NCI-H2107 treated with DMSO at 0.1 percent for 48 hours (cell line): ENCODE measurements around the gene TMEM181.
A peak's percentile ranks its signal among the peaks of the same experiment; 100 is the strongest.
"Not testable (repeated sequence)": the region's sequence is repeated elsewhere in the genome, so short reads cannot be mapped to it uniquely, and the experiment has no call there.

Experiments
- DNase-seq: peaks from one replicate; lab custom pipeline; 2025; ENCODE audit not compliant: unreplicated experiment; lab: John Stamatoyannopoulos, UW

The TMEM181 gene

GRCh38 chr6:158559895-158560835 is at the start of gene TMEM181:
TSS of gene TMEM181 (plus strand) at chr6:158560091. CDS start at chr6:158560225, 134 bp downstream.
- peak; percentile 24 for DNase-seq

GRCh38 chr6:158512809-158513208 is 47.1 kb upstream of the TMEM181 start:
- DNase-seq, result no peak

- DNase-seq, result no peak
These were observed 45.7 kb upstream of the TMEM181 start for GRCh38 chr6:158514176-158514575.

GRCh38 chr6:158514991-158515390 is 44.9 kb upstream of the TMEM181 start:
- no peak for DNase-seq

GRCh38 chr6:158516098-158516497 is 43.8 kb upstream of the TMEM181 start:
- no peak for DNase-seq

GRCh38 chr6:158517038-158517437 is 42.9 kb upstream of the TMEM181 start:
- DNase-seq, result no peak

GRCh38 chr6:158517581-158517980 is 42.3 kb upstream of the TMEM181 start:
- no peak for DNase-seq

- DNase-seq, result peak; percentile 86
These were observed 41.4 kb upstream of the TMEM181 start for GRCh38 chr6:158518191-158519127.

- no peak for DNase-seq
These were observed 40.6 kb upstream of the TMEM181 start for GRCh38 chr6:158519300-158519699.

- DNase-seq, result no peak
These were observed 40.1 kb upstream of the TMEM181 start for GRCh38 chr6:158519761-158520160.

- DNase-seq, result not testable (repeated sequence)
These were observed 38.9 kb upstream of the TMEM181 start for GRCh38 chr6:158520975-158521374.

- DNase-seq, result no peak
These were observed 38.1 kb upstream of the TMEM181 start for GRCh38 chr6:158521759-158522158.

GRCh38 chr6:158522616-158523015 is 37.3 kb upstream of the TMEM181 start:
- DNase-seq, result no peak

GRCh38 chr6:158524311-158524710 is 35.6 kb upstream of the TMEM181 start:
- no peak for DNase-seq

GRCh38 chr6:158527858-158528257 is 32.0 kb upstream of the TMEM181 start:
- DNase-seq, result not testable (repeated sequence)

GRCh38 chr6:158528826-158529225 is 31.1 kb upstream of the TMEM181 start:
- DNase-seq, result no peak

GRCh38 chr6:158529629-158530028 is 30.3 kb upstream of the TMEM181 start:
- no peak for DNase-seq

- DNase-seq, result no peak
These were observed 28.3 kb upstream of the TMEM181 start for GRCh38 chr6:158531566-158531965.

- DNase-seq, result no peak
These were observed 27.9 kb upstream of the TMEM181 start for GRCh38 chr6:158531970-158532369.

- DNase-seq, result peak; percentile 42
These were observed 23.6 kb upstream of the TMEM181 start for GRCh38 chr6:158536084-158536890.
